Measurements from ENCODE around the gene PNPLA6.
A peak's percentile ranks its signal among the peaks of the same experiment; 100 is the strongest.

Gene PNPLA6

DNA sequence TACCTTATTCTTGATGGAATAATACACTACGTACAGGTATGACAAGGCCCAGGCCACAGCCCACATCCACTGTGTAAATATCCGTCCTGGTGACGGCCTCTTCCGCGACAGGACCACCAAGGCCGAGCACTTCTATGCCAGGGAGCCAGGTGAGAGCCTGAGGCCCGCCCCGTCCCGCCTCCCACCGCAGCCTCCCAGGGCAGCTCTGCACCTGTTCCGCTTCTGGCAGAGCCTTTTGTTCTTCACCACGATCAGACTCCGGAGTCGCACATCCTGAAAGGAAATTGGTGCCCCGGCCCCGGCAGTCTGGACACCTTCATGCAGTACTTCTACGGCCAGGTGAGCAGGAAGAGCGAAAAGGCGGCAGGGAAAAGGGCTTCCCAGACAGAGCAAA is 30.2 kb upstream of the PNPLA6 start:
- no peak overlapping the region for H2BK120ac ChIP-seq (ENCODE audit: low read depth, low read length)
- H3K4me1 ChIP-seq (ENCODE audit: control insufficient read depth, insufficient read depth, low read depth, low read length), result peaks cover 30% of the 10 kb centered on the region
- no peak overlapping the region for H3K27ac ChIP-seq (ENCODE audit: low read length, poor library complexity, severe bottlenecking)
- no peak overlapping the region for H3K18ac ChIP-seq (ENCODE audit: low read depth in 1 of 2, low read length in 2 of 2)
- H2AK5ac ChIP-seq (ENCODE audit: low read length, severe bottlenecking), result no peak overlapping the region
- H2BK15ac ChIP-seq (ENCODE audit: low read depth, poor library complexity, severe bottlenecking), result no peak overlapping the region
- peaks cover 0 to 6% of the 10 kb centered on the region in 2 experiments for H3K36me3 ChIP-seq (ENCODE audit: control insufficient read depth in 1 of 2, insufficient read depth in 2 of 2, low read depth in 1 of 2, low read length in 2 of 2)
- H3K4me3 ChIP-seq (ENCODE audit: insufficient read depth in 1 of 2, low read depth in 1 of 2, low read length in 2 of 2), result no peak overlapping the region
- no peak overlapping the region for H3K4me2 ChIP-seq (ENCODE audit: low read length, poor library complexity, severe bottlenecking)
- no peak overlapping the region for H3K9ac ChIP-seq (ENCODE audit: low read length)
- H3K9me3 ChIP-seq (ENCODE audit: control insufficient read depth, low read length), result no peaks in the 10 kb centered on the region
- H3K79me1 ChIP-seq (replicated peaks; ENCODE audit: low read length, poor library complexity, severe bottlenecking), result no peaks in the 10 kb centered on the region
- H2BK12ac ChIP-seq (ENCODE audit: low read length in 2 of 2), result no peak overlapping the region
- H3K4ac ChIP-seq (ENCODE audit: low read depth in 1 of 2, low read length in 2 of 2), result no peak overlapping the region
- H4K8ac ChIP-seq (ENCODE audit: low read length), result peak overlapping the region; percentile 57
- H4K91ac ChIP-seq (ENCODE audit: low read length), result peak overlapping the region; percentile 56
- H2BK5ac ChIP-seq (ENCODE audit: low read depth, low read length, poor library complexity, severe bottlenecking), result no peak overlapping the region
- no peak overlapping the region for H3K23ac ChIP-seq (ENCODE audit: low read length in 2 of 2)
- no peak overlapping the region for H3K14ac ChIP-seq (ENCODE audit: low read length in 2 of 2)
- H3K27me3 ChIP-seq (ENCODE audit: control insufficient read depth in 1 of 2, insufficient read depth in 1 of 2, low read length in 2 of 2), result peaks cover 27 to 42% of the 10 kb centered on the region in 2 experiments
- H2AFZ ChIP-seq (ENCODE audit: low read depth, low read length), result no peak overlapping the region
- 71% methylated on average over 19 of the region's 19 CpGs for WGBS
- no peak for DNase-seq

GRCh38 chr19:7505682-7506384 is 29.7 kb upstream of the PNPLA6 start:
- Histone ChIP-seq H3K4ac (ENCODE audit: low read depth in 1 of 2, low read length in 2 of 2) (no peak overlapping the region), H3K14ac (ENCODE audit: low read length in 2 of 2) (no peak overlapping the region), H3K9me3 (ENCODE audit: control insufficient read depth, low read length) (no peaks in the 10 kb centered on the region), H3K27ac (ENCODE audit: low read length, poor library complexity, severe bottlenecking) (no peak overlapping the region), H2BK5ac (ENCODE audit: low read depth, low read length, poor library complexity, severe bottlenecking) (no peak overlapping the region), H4K8ac (ENCODE audit: low read length) (peak overlapping the region; percentile 57), H3K4me3 (ENCODE audit: insufficient read depth in 1 of 2, low read depth in 1 of 2, low read length in 2 of 2) (no peak overlapping the region), H3K18ac (ENCODE audit: low read depth in 1 of 2, low read length in 2 of 2) (peak overlapping the region in 1 of 2 experiments; percentile 38), H2AFZ (ENCODE audit: low read depth, low read length) (no peak overlapping the region), H2BK15ac (ENCODE audit: low read depth, poor library complexity, severe bottlenecking) (peak overlapping the region; percentile 93), H2AK5ac (ENCODE audit: low read length, severe bottlenecking) (no peak overlapping the region), H3K9ac (ENCODE audit: low read length) (no peak overlapping the region), H3K4me2 (ENCODE audit: low read length, poor library complexity, severe bottlenecking) (no peak overlapping the region), H3K36me3 (ENCODE audit: control insufficient read depth in 1 of 2, insufficient read depth in 2 of 2, low read depth in 1 of 2, low read length in 2 of 2) (peaks cover 0 to 5% of the 10 kb centered on the region in 2 experiments), H3K4me1 (ENCODE audit: control insufficient read depth, insufficient read depth, low read depth, low read length) (peaks cover 28% of the 10 kb centered on the region), H3K23ac (ENCODE audit: low read length in 2 of 2) (no peak overlapping the region), H4K91ac (ENCODE audit: low read length) (no peak overlapping the region), H3K79me1 (replicated peaks; ENCODE audit: low read length, poor library complexity, severe bottlenecking) (no peaks in the 10 kb centered on the region), H2BK12ac (ENCODE audit: low read length in 2 of 2) (peak overlapping the region in 1 of 2 experiments; percentile 47), H3K27me3 (ENCODE audit: control insufficient read depth in 1 of 2, insufficient read depth in 1 of 2, low read length in 2 of 2) (peaks cover 22 to 38% of the 10 kb centered on the region in 2 experiments), H2BK120ac (ENCODE audit: low read depth, low read length) (no peak overlapping the region)
- 5% methylated on average over 24 of the region's 33 CpGs for WGBS
- DNase-seq, result peak; percentile 25

GRCh38 chr19:7506385-7507328 is 28.9 kb upstream of the PNPLA6 start:
- Histone ChIP-seq H3K4me3 (ENCODE audit: insufficient read depth in 1 of 2, low read depth in 1 of 2, low read length in 2 of 2) (no peak overlapping the region), H3K9ac (ENCODE audit: low read length) (no peak overlapping the region), H2BK120ac (ENCODE audit: low read depth, low read length) (no peak overlapping the region), H3K27me3 (ENCODE audit: control insufficient read depth in 1 of 2, insufficient read depth in 1 of 2, low read length in 2 of 2) (peaks cover 18 to 30% of the 10 kb centered on the region in 2 experiments), H3K14ac (ENCODE audit: low read length in 2 of 2) (no peak overlapping the region), H2AFZ (ENCODE audit: low read depth, low read length) (peak overlapping the region; percentile 49), H2BK15ac (ENCODE audit: low read depth, poor library complexity, severe bottlenecking) (peak overlapping the region; percentile 73), H3K18ac (ENCODE audit: low read depth in 1 of 2, low read length in 2 of 2) (peak overlapping the region in 1 of 2 experiments; percentile 66), H3K9me3 (ENCODE audit: control insufficient read depth, low read length) (no peaks in the 10 kb centered on the region), H3K36me3 (ENCODE audit: control insufficient read depth in 1 of 2, insufficient read depth in 2 of 2, low read depth in 1 of 2, low read length in 2 of 2) (no peaks in the 10 kb centered on the region), H3K4me1 (ENCODE audit: control insufficient read depth, insufficient read depth, low read depth, low read length) (peaks cover 22% of the 10 kb centered on the region), H2AK5ac (ENCODE audit: low read length, severe bottlenecking) (no peak overlapping the region), H2BK5ac (ENCODE audit: low read depth, low read length, poor library complexity, severe bottlenecking) (no peak overlapping the region), H2BK12ac (ENCODE audit: low read length in 2 of 2) (peak overlapping the region; percentile 56 to 90), H3K27ac (ENCODE audit: low read length, poor library complexity, severe bottlenecking) (no peak overlapping the region), H3K4me2 (ENCODE audit: low read length, poor library complexity, severe bottlenecking) (no peak overlapping the region), H4K8ac (ENCODE audit: low read length) (peak overlapping the region; percentile 71), H3K4ac (ENCODE audit: low read depth in 1 of 2, low read length in 2 of 2) (no peak overlapping the region), H4K91ac (ENCODE audit: low read length) (peak overlapping the region; percentile 15), H3K23ac (ENCODE audit: low read length in 2 of 2) (no peak overlapping the region), H3K79me1 (replicated peaks; ENCODE audit: low read length, poor library complexity, severe bottlenecking) (no peaks in the 10 kb centered on the region)
- DNase-seq, result peak; percentile 92
- 50% methylated on average over 20 of the region's 20 CpGs for WGBS

- WGBS, result 30% methylated on average over 11 of the region's 11 CpGs
- DNase-seq, result peak; percentile 94
- peak overlapping the region; percentile 9 to 35 for H3K4ac ChIP-seq (ENCODE audit: low read depth in 1 of 2, low read length in 2 of 2)
- no peaks in the 10 kb centered on the region for H3K9me3 ChIP-seq (ENCODE audit: control insufficient read depth, low read length)
- H3K14ac ChIP-seq (ENCODE audit: low read length in 2 of 2), result no peak overlapping the region
- no peak overlapping the region for H3K4me3 ChIP-seq (ENCODE audit: insufficient read depth in 1 of 2, low read depth in 1 of 2, low read length in 2 of 2)
- peak overlapping the region; percentile 30 for H4K91ac ChIP-seq (ENCODE audit: low read length)
- H2BK5ac ChIP-seq (ENCODE audit: low read depth, low read length, poor library complexity, severe bottlenecking), result no peak overlapping the region
- H3K4me1 ChIP-seq (ENCODE audit: control insufficient read depth, insufficient read depth, low read depth, low read length), result peaks cover 22% of the 10 kb centered on the region
- no peak overlapping the region for H3K4me2 ChIP-seq (ENCODE audit: low read length, poor library complexity, severe bottlenecking)
- no peak overlapping the region for H2BK120ac ChIP-seq (ENCODE audit: low read depth, low read length)
- no peaks in the 10 kb centered on the region for H3K79me1 ChIP-seq (replicated peaks; ENCODE audit: low read length, poor library complexity, severe bottlenecking)
- no peaks in the 10 kb centered on the region for H3K36me3 ChIP-seq (ENCODE audit: control insufficient read depth in 1 of 2, insufficient read depth in 2 of 2, low read depth in 1 of 2, low read length in 2 of 2)
- H2AK5ac ChIP-seq (ENCODE audit: low read length, severe bottlenecking), result no peak overlapping the region
- peak overlapping the region; percentile 36 for H2BK15ac ChIP-seq (ENCODE audit: low read depth, poor library complexity, severe bottlenecking)
- H3K27ac ChIP-seq (ENCODE audit: low read length, poor library complexity, severe bottlenecking), result no peak overlapping the region
- peak overlapping the region; percentile 49 to 52 for H3K18ac ChIP-seq (ENCODE audit: low read depth in 1 of 2, low read length in 2 of 2)
- H2BK12ac ChIP-seq (ENCODE audit: low read length in 2 of 2), result peak overlapping the region in 1 of 2 experiments; percentile 95
- peak overlapping the region; percentile 8 for H4K8ac ChIP-seq (ENCODE audit: low read length)
- H3K23ac ChIP-seq (ENCODE audit: low read length in 2 of 2), result no peak overlapping the region
- no peak overlapping the region for H3K9ac ChIP-seq (ENCODE audit: low read length)
- H2AFZ ChIP-seq (ENCODE audit: low read depth, low read length), result no peak overlapping the region
- peaks cover 9 to 21% of the 10 kb centered on the region in 2 experiments for H3K27me3 ChIP-seq (ENCODE audit: control insufficient read depth in 1 of 2, insufficient read depth in 1 of 2, low read length in 2 of 2)
These were observed 27.6 kb upstream of the PNPLA6 start for GRCh38 chr19:7507884-7508283.
